ENCODE measurements around the gene ZCCHC12. TPM values are rescaled to one million over a fixed set of nuclear protein-coding genes. Genes with fewer than 3 reads are reported as not detected.

The ZCCHC12 gene
- total and polyA plus RNA-seq, 3 donors from 2014 or later: 0.31 to 8.1 (median 0.79) TPM

DNA sequence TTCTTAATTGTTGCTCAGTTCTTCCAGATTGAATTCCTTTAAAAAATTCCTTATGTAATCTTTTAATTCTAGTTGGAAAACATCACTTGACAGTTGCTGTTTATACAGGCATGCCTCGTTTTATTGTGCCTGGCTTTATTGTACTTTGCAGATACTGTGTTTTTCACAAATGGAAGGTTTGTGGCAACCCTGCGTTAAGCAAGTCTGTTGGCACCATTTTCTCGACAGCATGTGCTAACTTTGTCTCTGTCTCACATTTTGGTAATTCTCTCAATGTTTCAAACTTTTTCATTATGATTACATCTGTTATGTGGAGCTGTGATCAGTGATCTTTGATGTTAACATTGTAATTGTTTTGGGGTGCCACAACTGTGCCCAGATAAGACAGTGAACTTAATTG is 33.4 kb downstream of the ZCCHC12 start:
- H3K4me1 ChIP-seq: no peaks in the 10 kb centered on the region
- intact Hi-C loops (cut with DNase I; ENCODE audit: low total_unique reads): loop anchor here (10.0 kb wide), 1 partner anchor 208 kb away; no protein-coding TSS in a partner anchor
- H3K27me3 ChIP-seq: no peaks in the 10 kb centered on the region
- DNase-seq: no peak
- H3K36me3 ChIP-seq (ENCODE audit: low read depth, missing control alignments): no peaks in the 10 kb centered on the region
- no peak overlapping the region for H3K27ac ChIP-seq
- TF ChIP-seq, protein P1, sequence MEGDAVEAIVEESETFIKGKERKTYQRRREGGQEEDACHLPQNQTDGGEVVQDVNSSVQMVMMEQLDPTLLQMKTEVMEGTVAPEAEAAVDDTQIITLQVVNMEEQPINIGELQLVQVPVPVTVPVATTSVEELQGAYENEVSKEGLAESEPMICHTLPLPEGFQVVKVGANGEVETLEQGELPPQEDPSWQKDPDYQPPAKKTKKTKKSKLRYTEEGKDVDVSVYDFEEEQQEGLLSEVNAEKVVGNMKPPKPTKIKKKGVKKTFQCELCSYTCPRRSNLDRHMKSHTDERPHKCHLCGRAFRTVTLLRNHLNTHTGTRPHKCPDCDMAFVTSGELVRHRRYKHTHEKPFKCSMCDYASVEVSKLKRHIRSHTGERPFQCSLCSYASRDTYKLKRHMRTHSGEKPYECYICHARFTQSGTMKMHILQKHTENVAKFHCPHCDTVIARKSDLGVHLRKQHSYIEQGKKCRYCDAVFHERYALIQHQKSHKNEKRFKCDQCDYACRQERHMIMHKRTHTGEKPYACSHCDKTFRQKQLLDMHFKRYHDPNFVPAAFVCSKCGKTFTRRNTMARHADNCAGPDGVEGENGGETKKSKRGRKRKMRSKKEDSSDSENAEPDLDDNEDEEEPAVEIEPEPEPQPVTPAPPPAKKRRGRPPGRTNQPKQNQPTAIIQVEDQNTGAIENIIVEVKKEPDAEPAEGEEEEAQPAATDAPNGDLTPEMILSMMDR (IDR thresholded peaks at IDR 0.05): no peak
- no peak for TF ChIP-seq POLR2A (IDR thresholded peaks at IDR 0.05)
- 47 to 77% methylated on average over 3 of the region's 3 CpGs for WGBS, 2 donors
- H3K9me3 ChIP-seq: no peaks in the 10 kb centered on the region
- no peak overlapping the region for H3K4me3 ChIP-seq

- no peaks in the 10 kb centered on the region for H3K9me3 ChIP-seq
- no peak overlapping the region for H3K27ac ChIP-seq
- no peaks in the 10 kb centered on the region for H3K4me1 ChIP-seq
- no peaks in the 10 kb centered on the region for H3K27me3 ChIP-seq
- no peak for DNase-seq
- no peaks in the 10 kb centered on the region for H3K36me3 ChIP-seq (ENCODE audit: low read depth, missing control alignments)
- no peak overlapping the region for H3K4me3 ChIP-seq
- TF ChIP-seq, protein P1 (IDR thresholded peaks at IDR 0.05): no peak
- no peak for TF ChIP-seq POLR2A (IDR thresholded peaks at IDR 0.05)
- intact Hi-C loops (cut with DNase I; ENCODE audit: low total_unique reads): no loop called here
- WGBS, 2 donors: 90 to 96% methylated on average over 2 of the region's 2 CpGs
Observed at GRCh38 chrX:118861338-118861737, 37.7 kb downstream of the ZCCHC12 start.

DNA sequence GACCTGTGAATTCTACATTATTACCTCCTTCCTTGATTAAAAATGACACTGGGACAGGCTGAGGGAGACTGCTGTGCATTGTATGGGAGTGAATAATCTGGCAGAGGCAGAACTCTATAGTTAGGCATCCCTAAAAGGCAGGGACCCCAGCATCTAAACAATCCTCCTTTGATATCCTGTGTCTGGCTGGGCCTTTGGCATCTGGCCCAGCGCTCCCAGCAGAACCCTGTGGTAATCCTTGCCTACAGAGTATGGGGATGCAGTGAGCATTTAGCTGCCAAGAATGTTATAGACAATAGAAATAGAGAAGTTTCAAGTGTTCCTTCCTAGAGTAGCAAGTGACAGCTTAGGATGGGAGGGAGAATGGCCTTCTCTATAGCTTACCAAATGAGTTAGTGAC is 38.5 kb downstream of the ZCCHC12 start:
- TF ChIP-seq, protein P1 (IDR thresholded peaks at IDR 0.05): no peak
- no peak for TF ChIP-seq POLR2A (IDR thresholded peaks at IDR 0.05)
- H3K27me3 ChIP-seq: no peaks in the 10 kb centered on the region
- H3K4me3 ChIP-seq: no peak overlapping the region
- H3K36me3 ChIP-seq (ENCODE audit: low read depth, missing control alignments): no peaks in the 10 kb centered on the region
- intact Hi-C loops (cut with DNase I; ENCODE audit: low total_unique reads): no loop called here
- H3K4me1 ChIP-seq: no peaks in the 10 kb centered on the region
- no peak for DNase-seq
- WGBS, 2 donors: 78 to 91% methylated on average over 1 of the region's 1 CpG
- no peaks in the 10 kb centered on the region for H3K9me3 ChIP-seq
- no peak overlapping the region for H3K27ac ChIP-seq

- Histone ChIP-seq H3K9me3 (no peaks in the 10 kb centered on the region), H3K4me3 (no peak overlapping the region), H3K27ac (no peak overlapping the region), H3K27me3 (no peaks in the 10 kb centered on the region), H3K36me3 (ENCODE audit: low read depth, missing control alignments) (no peaks in the 10 kb centered on the region), H3K4me1 (no peaks in the 10 kb centered on the region)
- no peak for DNase-seq
- TF ChIP-seq, protein P1 (IDR thresholded peaks at IDR 0.05): no peak
- TF ChIP-seq POLR2A (IDR thresholded peaks at IDR 0.05): no peak
- intact Hi-C loops (cut with DNase I; ENCODE audit: low total_unique reads): no loop called here
- WGBS, 2 donors: 40 to 70% methylated on average over 3 to 4 of the region's 4 CpGs
Observed at GRCh38 chrX:118862979-118863378, 39.4 kb downstream of the ZCCHC12 start.

GRCh38 chrX:118864063-118864635 is 40.5 kb downstream of the ZCCHC12 start:
- Histone ChIP-seq H3K27me3 (no peaks in the 10 kb centered on the region), H3K4me1 (no peaks in the 10 kb centered on the region), H3K36me3 (ENCODE audit: low read depth, missing control alignments) (no peaks in the 10 kb centered on the region), H3K27ac (no peak overlapping the region), H3K4me3 (no peak overlapping the region), H3K9me3 (no peaks in the 10 kb centered on the region)
- no peak for TF ChIP-seq POLR2A (IDR thresholded peaks at IDR 0.05)
- TF ChIP-seq, protein P1 (IDR thresholded peaks at IDR 0.05): no peak
- intact Hi-C loops (cut with DNase I; ENCODE audit: low total_unique reads): no loop called here
- no peak for DNase-seq
- 89 to 92% methylated on average over 2 to 3 of the region's 3 CpGs for WGBS, 2 donors

Measured in testis (tissue), 3 donors.